Frontal cortex (tissue), 4 donors: ENCODE measurements around the gene EPB41L4A. TPM values are rescaled to one million over a fixed set of nuclear protein-coding genes. Genes with fewer than 3 reads are reported as not detected.
"Not testable (repeated sequence)": the region's sequence is repeated elsewhere in the genome, so short reads cannot be mapped to it uniquely, and the experiment has no call there.

ENCODE experiments used
- DNase-seq, 2 donors: peaks; one replicate each; pipeline ENCODE4 v3.0.0; 2012; ENCODE audit warnings: low spot score in 2 of 2
- FAIRE-seq: peaks from 2 replicates; lab custom pipeline; 2012; peaks lifted over from hg19 to GRCh38; lab: Jason Lieb, UNC
- total RNA-seq: library from RNA; depleted of rRNA; stranded (reverse); fragments of >200 nt; gene quantifications from one replicate; pipeline ENCODE4 v1.2.3, GENCODE V29; 2014
- donor health status: control.
- donor health status: control.
- donor health status: control.

The EPB41L4A gene
- total RNA-seq, 1 donor from 2014 or later, result 33.8 TPM

DNA sequence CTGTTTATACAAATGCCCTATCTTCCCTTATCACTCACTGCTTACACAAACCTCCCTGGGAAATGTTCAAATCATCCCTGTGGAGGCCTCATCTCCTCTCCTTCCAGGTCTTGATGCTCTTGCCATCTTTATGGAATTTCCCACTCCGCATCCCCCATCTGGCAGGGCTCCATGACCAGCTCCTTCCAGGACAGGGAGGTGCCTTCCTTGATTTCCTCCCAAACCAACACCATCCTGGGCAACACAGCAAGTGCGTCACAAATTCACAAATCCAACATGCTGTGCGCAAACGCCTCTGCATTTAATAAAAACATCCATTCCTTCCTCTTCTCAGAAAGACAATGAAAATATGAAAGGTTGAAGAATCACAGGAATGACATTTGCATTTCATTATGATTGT is 51.7 kb downstream of the EPB41L4A start:
- no peak for FAIRE-seq
- DNase-seq, result no peak

- no peak for FAIRE-seq
- no peak for DNase-seq
These were observed 52.1 kb downstream of the EPB41L4A start for GRCh38 chr5:112366987-112367386.

DNA sequence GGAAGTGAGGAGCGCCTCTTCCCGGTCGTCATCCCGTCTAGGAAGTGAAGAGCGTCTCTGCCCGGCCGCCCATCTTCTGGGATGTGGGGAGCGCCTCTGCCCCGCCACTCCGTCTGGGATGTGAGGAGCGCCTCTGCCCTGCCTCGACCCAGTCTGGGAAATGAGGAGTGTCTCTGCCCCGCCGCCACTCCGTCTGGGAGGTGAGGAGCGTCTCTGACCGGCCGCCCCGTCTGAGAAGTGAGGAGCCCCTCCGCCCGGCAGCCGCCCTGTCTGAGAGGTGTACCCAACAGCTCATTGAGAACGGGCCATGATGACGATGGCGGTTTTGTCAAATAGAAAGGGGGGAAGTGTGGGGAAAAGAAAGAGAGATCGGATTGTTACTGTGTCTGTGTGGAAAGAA is 58.3 kb downstream of the EPB41L4A start:
- not testable (repeated sequence) for FAIRE-seq, DNase-seq

- no peak for DNase-seq
- FAIRE-seq, result no peak
These were observed 62.7 kb downstream of the EPB41L4A start for GRCh38 chr5:112356178-112356956.

DNA sequence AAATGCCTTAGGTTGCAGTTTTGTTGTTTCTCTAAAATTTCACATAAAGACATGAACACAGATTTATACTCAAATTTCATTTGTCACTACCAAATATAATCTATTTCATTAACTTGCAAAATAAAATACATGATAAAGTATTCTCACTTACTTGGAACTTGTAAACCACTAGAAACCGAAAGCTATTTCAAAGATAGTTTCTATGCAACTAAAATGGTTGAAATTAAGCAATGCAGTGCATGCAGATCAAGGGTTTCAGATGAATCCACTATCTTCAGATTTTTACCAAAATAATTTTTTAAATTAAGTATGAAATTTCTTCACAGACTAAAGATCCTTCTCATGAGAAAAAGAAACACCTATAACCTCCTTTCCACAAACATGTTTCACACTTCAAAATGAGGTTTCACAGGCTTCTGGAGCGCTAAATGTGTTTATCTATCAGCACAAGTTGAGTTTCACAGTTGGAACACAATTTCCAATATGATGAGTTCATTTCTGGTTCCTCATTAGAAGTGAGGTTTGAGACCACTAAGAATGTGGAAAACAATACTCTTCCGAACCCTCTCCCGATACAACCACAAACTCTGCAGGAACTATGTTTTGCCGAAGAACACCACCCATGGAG is 63.9 kb downstream of the EPB41L4A start:
- FAIRE-seq, result no peak

DNA sequence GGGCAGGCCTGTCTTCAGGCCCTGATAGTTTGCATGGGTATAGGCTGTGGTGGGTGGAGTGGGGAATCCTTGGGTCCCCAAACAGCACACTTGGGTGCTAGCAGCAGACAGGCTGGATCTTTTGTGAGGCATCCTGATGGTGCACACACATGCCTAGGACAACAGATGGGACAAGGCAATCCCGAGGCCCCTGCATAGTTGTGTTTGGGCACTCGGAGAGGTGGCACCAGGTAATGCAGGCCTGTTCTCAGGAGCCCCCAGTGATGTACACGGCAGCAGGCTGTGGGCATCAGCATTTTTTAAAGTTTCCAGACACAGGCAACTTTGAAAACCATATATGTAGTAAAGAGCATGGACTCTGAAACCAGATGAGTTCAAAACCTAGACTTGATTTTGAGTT is 65.4 kb downstream of the EPB41L4A start:
- no peak for FAIRE-seq
- no peak for DNase-seq

More for the DNA sequence above, 63.9 kb downstream of the EPB41L4A start:
- no peak for DNase-seq

DNA sequence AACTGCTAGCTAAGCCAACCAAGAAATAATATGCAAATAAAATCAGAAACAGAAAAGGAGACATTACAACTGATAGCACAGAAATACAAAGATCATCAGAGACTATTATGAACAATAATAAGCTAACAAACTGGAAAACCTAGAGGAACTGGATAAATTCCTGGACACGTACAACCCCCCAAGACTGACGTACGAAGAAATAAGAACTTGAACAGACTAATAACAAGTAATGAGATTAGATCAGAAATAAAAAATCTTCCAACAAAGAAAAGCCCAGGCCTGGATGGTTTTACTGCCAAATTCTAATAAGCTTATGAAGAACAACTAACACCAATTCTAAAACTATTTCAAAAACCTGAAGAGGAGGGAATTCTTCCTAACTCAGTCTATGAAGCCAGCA is 67.9 kb downstream of the EPB41L4A start:
- no peak for FAIRE-seq
- DNase-seq, result no peak

DNA sequence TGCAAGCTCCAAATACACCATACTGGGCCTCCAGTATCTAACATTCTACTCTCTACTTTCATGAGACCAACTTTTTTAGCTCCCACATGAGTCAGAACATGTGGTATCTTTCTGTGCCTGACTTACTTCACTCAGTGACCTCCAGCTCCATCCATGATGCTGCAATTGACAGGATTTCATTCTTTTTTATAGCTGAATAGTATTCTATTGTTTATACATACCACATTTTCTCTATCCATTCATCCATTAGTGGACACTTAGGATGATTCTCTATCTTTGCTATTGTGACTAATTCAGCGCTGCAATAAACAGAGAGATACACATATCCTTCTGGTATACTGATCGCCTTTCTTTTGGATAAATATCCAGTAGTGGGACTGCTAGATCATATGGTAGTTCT is 68.5 kb downstream of the EPB41L4A start:
- no peak for DNase-seq
- no peak for FAIRE-seq

DNA sequence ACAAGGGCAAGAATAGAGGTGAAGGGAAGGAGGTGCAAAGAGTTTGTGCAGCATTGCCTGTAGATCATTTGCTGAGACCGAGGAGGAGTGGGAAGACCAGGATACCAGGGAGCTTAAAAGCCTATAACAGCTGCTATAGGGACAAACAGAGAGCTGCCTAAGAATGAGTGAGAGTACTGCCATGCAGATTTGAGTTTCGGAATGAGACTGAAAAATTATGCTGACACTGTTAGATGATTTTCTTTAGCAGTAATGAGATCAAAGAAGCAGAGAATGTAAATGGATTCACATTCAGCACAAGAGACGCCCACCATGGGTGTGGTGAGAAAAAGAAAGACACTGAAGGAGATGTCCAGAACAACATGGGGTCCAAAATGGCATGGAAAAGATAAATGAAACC is 69.7 kb downstream of the EPB41L4A start:
- FAIRE-seq, result no peak
- DNase-seq, result no peak

GRCh38 chr5:112348915-112349314 is 70.2 kb downstream of the EPB41L4A start:
- DNase-seq (no peak), FAIRE-seq (no peak)

- DNase-seq, result no peak
- no peak for FAIRE-seq
These were observed 70.7 kb downstream of the EPB41L4A start for GRCh38 chr5:112348387-112348786.

GRCh38 chr5:112346411-112347044 is 72.5 kb downstream of the EPB41L4A start:
- FAIRE-seq, result no peak
- no peak for DNase-seq

- DNase-seq, result no peak
- no peak for FAIRE-seq
These were observed 74.5 kb downstream of the EPB41L4A start for GRCh38 chr5:112344540-112344939.

DNA sequence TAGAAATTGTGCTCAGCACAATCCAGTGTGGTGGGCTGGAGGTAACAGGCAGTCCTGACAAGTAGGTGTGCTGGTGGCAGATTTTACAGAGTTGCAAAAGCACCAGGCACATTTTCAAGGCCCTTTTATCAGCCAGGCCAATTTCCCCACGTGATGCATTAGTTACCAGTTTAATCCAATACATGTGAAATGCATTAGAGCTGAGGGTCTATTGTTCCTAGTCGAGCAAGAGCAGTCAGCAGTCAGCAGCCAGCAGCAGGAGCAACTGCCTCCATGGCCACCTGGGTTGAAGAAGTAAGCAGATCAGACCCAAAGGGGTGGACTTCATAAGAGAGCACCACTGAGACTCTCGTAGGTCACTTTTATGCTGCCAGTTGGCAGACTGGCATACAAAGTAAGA is 76.7 kb downstream of the EPB41L4A start:
- FAIRE-seq (no peak), DNase-seq (no peak)

GRCh38 chr5:112339761-112340160 is 79.3 kb downstream of the EPB41L4A start:
- FAIRE-seq (no peak), DNase-seq (no peak)

DNA sequence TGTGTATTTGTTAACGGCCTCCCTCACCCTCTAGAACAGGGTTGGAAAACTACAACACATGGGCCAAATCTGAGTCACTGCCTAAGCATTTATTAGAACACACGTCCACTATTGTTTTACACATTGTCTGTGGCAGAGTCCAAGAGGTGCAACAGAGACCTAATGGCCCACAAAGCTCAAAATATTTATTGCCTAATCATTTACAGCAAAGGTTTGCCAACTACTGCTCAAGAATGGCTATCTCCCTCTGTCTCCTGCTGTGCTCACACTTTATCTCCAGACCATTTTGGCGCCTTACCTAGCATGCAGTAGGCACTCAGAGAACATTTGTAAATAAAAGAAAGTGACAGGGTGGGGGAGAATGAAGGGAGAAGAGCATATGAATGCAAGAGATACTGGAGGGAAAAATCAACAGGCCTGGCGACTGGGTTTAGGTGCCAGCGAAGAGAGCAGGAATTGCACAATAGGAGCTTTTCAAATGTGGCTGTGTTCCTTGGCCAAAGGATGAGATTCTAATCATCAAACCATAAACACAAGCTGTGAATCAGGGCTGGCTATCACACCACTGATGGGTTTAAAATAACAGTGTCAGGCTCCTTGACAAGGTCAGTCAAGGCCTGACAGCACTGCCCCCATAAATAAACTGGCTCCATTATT is 80.3 kb downstream of the EPB41L4A start:
- no peak for DNase-seq
- no peak for FAIRE-seq

GRCh38 chr5:112333331-112333781 is 85.7 kb downstream of the EPB41L4A start:
- DNase-seq (no peak), FAIRE-seq (no peak)

DNA sequence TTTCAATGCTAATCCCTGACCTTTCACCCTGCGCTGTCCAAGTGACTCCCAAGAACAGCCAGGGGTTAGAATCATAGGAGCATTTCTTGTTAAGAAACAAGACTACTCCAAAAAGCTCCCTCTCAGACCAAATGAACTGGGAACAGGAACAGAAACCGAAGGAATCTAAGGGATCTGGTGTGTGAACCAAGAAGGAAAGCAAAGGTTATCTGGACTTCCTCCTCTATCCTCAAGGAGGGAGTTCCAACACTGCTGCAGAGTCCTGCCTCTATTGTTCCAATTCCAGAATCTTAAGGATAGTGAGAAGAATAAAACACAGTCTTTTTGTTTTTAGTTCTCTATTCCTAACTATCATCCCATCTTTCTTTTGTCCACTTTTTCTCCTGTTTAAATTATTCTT is 87.2 kb downstream of the EPB41L4A start:
- FAIRE-seq (no peak), DNase-seq (no peak)

DNA sequence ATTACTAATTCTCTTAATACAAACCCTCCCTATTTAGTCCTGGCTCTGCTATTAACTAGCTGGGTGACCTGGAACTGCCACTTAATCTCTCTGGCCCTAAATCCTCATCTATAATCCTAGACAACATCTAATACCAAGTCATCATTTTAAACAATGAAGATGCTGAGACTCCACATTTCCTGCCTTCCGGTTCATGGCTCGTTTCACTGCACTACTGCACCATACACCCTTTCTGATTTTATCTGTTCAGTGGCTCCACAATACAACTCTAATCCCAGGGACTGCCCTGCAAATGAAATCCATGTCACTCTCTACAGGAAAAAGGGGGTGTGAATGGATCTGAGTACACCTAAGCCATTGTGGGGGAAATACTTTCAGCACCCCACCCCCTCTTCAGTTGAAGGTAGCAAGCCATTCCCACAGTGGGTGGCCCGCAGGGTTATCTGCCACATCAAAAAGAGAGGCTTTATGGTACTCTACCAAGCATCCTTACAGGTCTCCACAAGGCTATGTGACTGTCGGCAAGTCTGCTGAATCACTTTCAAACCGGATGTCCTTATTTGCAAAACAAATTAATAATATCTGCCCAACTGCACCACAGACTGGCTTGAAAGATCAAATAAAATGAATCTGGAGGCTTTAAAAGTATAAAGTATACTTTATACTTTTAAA is 89.5 kb downstream of the EPB41L4A start:
- DNase-seq (no peak), FAIRE-seq (no peak)

GRCh38 chr5:112323166-112323565 is 95.9 kb downstream of the EPB41L4A start:
- DNase-seq (no peak), FAIRE-seq (no peak)
